Common myeloid progenitor, CD34-positive (primary cell): ENCODE results near the gene SHLD2.
"Not testable (repeated sequence)": the region's sequence is repeated elsewhere in the genome, so short reads cannot be mapped to it uniquely, and the experiment has no call there.

Experiments
- CTCF ChIA-PET: fragments of 350-600 bp; sonication (Branson Sonifier 250); formaldehyde crosslinking; loops from one replicate; lab custom pipeline; 2021; ENCODE audit warnings: antibody characterized with exemption; lab: Charles Lee
- POLR2A ChIA-PET: fragments of 350-600 bp; sonication (Branson Sonifier 250); formaldehyde crosslinking; loops from one replicate; lab custom pipeline; 2021; ENCODE audit warnings: antibody characterized with exemption; lab: Charles Lee
- DNase-seq, 3 donors: peaks; one replicate each; pipeline versions ENCODE4 v3.0.0 to v3.0.0-alpha.2; 2013
- H3K27ac ChIP-seq, 2 experiments: 1 replicate in 1 of 2; 2 replicates in 1 of 2; pipeline ENCODE4 v1.7.0; 2013; ENCODE audit warnings: inconsistent platforms in 2 of 2, low read length in 2 of 2, mild to moderate bottlenecking in 2 of 2, low read depth in 1 of 2, moderate library complexity in 1 of 2; ENCODE audit not compliant: severe bottlenecking in 2 of 2, insufficient read depth in 1 of 2, poor library complexity in 1 of 2
- H3K27me3 ChIP-seq, 5 experiments: replicated peaks in 2 of 5; 1 replicate in 3 of 5; 2 replicates in 2 of 5; pipeline versions ENCODE4 v1.6.1 to v1.7.0; 2013; ENCODE audit warnings: low read length in 4 of 5, mild to moderate bottlenecking in 2 of 5, moderate library complexity in 2 of 5, inconsistent platforms in 1 of 5; ENCODE audit not compliant: insufficient read depth in 5 of 5, control insufficient read depth in 4 of 5
- H3K36me3 ChIP-seq, 4 experiments: 1 replicate in 2 of 4; 2 replicates in 2 of 4; pipeline versions ENCODE4 v1.6.1 to v1.7.0; 2013; ENCODE audit warnings: low read length in 3 of 4, control low read depth in 1 of 4, mild to moderate bottlenecking in 1 of 4; ENCODE audit not compliant: control insufficient read depth in 4 of 4, insufficient read depth in 4 of 4
- H3K4me1 ChIP-seq, 4 experiments: 1 replicate in 3 of 4; 2 replicates in 1 of 4; pipeline versions ENCODE4 v1.6.1 to v1.7.1; 2013; ENCODE audit warnings: low read length in 3 of 4, mild to moderate bottlenecking in 3 of 4, control low read depth in 1 of 4, inconsistent platforms in 1 of 4, moderate library complexity in 1 of 4; ENCODE audit not compliant: control insufficient read depth in 4 of 4, insufficient read depth in 4 of 4; ENCODE audit errors: control extremely low read depth in 1 of 4
- H3K4me3 ChIP-seq, 7 experiments: 1 replicate in 4 of 7; 2 replicates in 3 of 7; pipeline versions ENCODE4 v1.5.1 to v1.7.0; 2013; ENCODE audit warnings: mild to moderate bottlenecking in 7 of 7, low read length in 6 of 7, moderate library complexity in 6 of 7, inconsistent platforms in 2 of 7, low read depth in 2 of 7, control low read depth in 1 of 7; ENCODE audit not compliant: insufficient read depth in 4 of 7, control insufficient read depth in 1 of 7; ENCODE audit errors: extremely low read depth in 1 of 7
- H3K9me3 ChIP-seq, 5 experiments: 1 replicate in 4 of 5; 2 replicates in 1 of 5; pipeline versions ENCODE4 v1.6.1 to v1.7.1; 2013; ENCODE audit warnings: low read length in 4 of 5, mild to moderate bottlenecking in 2 of 5, inconsistent platforms in 1 of 5, low read depth in 1 of 5, moderate library complexity in 1 of 5; ENCODE audit not compliant: control insufficient read depth in 4 of 5, insufficient read depth in 2 of 5; ENCODE audit errors: control extremely low read depth in 1 of 5
- WGBS: methylation state at CpG from one replicate; pipeline ENCODE4 v1.1.5; 2013; ENCODE audit not compliant: insufficient coverage; 5-methylcytosine and 5-hydroxymethylcytosine counted together

Gene SHLD2

GRCh38 chr10:87204801-87205200 lies 109.8 kb downstream of the SHLD2 start:
- H3K27ac ChIP-seq, H3K4me1 ChIP-seq, H3K9me3 ChIP-seq, H3K36me3 ChIP-seq, CTCF ChIA-PET, POLR2A ChIA-PET, H3K27me3 ChIP-seq: not testable (repeated sequence)
- peak in 1 of 3 donors; percentile 37 for DNase-seq
- WGBS = 0% methylated on average over 1 of the region's 4 CpGs
- peak overlapping the region in 1 of 7 experiments; percentile 48 for H3K4me3 ChIP-seq

GRCh38 chr10:87206922-87207321 lies 111.9 kb downstream of the SHLD2 start:
- H3K9me3 ChIP-seq, DNase-seq, H3K27ac ChIP-seq, H3K36me3 ChIP-seq, POLR2A ChIA-PET, H3K4me1 ChIP-seq, H3K4me3 ChIP-seq, H3K27me3 ChIP-seq, CTCF ChIA-PET: not testable (repeated sequence)
- 100% methylated on average over 4 of the region's 4 CpGs for WGBS

- H3K36me3 ChIP-seq, DNase-seq, H3K27ac ChIP-seq, CTCF ChIA-PET, H3K9me3 ChIP-seq, POLR2A ChIA-PET, H3K27me3 ChIP-seq, H3K4me3 ChIP-seq: not testable (repeated sequence)
- 100% methylated on average over 1 of the region's 5 CpGs for WGBS
- peaks cover 0 to 17% (median 3%) of the 10 kb centered on the region in 4 experiments for H3K4me1 ChIP-seq
Measured at GRCh38 chr10:87210309-87210708, 115.3 kb downstream of the SHLD2 start.

- H3K4me3 ChIP-seq, H3K9me3 ChIP-seq, H3K36me3 ChIP-seq, DNase-seq, POLR2A ChIA-PET, H3K27me3 ChIP-seq, H3K27ac ChIP-seq, CTCF ChIA-PET: not testable (repeated sequence)
- no CpG with 5 or more reads among the region's 2 CpGs for WGBS
- peaks cover 0 to 28% (median 12%) of the 10 kb centered on the region in 4 experiments for H3K4me1 ChIP-seq
Measured at GRCh38 chr10:87211848-87212247, 116.8 kb downstream of the SHLD2 start.

GRCh38 chr10:87213150-87213765 lies 118.3 kb downstream of the SHLD2 start:
- WGBS = no CpG with 5 or more reads among the region's 8 CpGs

GRCh38 chr10:87213806-87214205 lies 118.8 kb downstream of the SHLD2 start:
- H3K4me3 ChIP-seq, DNase-seq, POLR2A ChIA-PET, H3K27ac ChIP-seq, CTCF ChIA-PET, H3K9me3 ChIP-seq, H3K27me3 ChIP-seq, H3K36me3 ChIP-seq: not testable (repeated sequence)
- 100% methylated on average over 1 of the region's 21 CpGs for WGBS
- peaks cover 0 to 28% (median 12%) of the 10 kb centered on the region in 4 experiments for H3K4me1 ChIP-seq

More at GRCh38 chr10:87213150-87213765, 118.3 kb downstream of the SHLD2 start:
- CTCF ChIA-PET, H3K27ac ChIP-seq, H3K36me3 ChIP-seq, H3K9me3 ChIP-seq, H3K4me3 ChIP-seq, POLR2A ChIA-PET, H3K27me3 ChIP-seq: not testable (repeated sequence)
- DNase-seq = peak in 2 of 3 donors; percentile 9 to 24
- peaks cover 0 to 28% (median 12%) of the 10 kb centered on the region in 4 experiments for H3K4me1 ChIP-seq

GRCh38 chr10:87216120-87216519 lies 121.1 kb downstream of the SHLD2 start:
- H3K36me3 ChIP-seq, H3K27ac ChIP-seq, CTCF ChIA-PET, H3K4me3 ChIP-seq, H3K9me3 ChIP-seq, H3K27me3 ChIP-seq, POLR2A ChIA-PET: not testable (repeated sequence)
- DNase-seq = peak in 2 of 3 donors; percentile 19 to 23
- no CpG with 5 or more reads among the region's 11 CpGs for WGBS
- peaks cover 0 to 28% (median 12%) of the 10 kb centered on the region in 4 experiments for H3K4me1 ChIP-seq
